OCI-LY1 (cell line): ENCODE data around the gene PCED1B.

ENCODE experiments used
- H2AFZ ChIP-seq: fragments of 200-600 bp; sonication (generic), shearing (Covaris generic); 2 replicates; pipeline ENCODE4 v1.6.0; 2014; ENCODE audit warnings: antibody characterized with exemption, mild to moderate bottlenecking, low read length
- H3F3A ChIP-seq: fragments of 200-600 bp; sonication (generic), shearing (Covaris generic); 2 replicates; pipeline ENCODE4 v1.6.0; 2014; ENCODE audit warnings: mild to moderate bottlenecking, antibody characterized with exemption, low read length, moderate library complexity; ENCODE audit not compliant: insufficient read depth
- H3K27ac ChIP-seq: fragments of 200-600 bp; sonication (generic); 2 replicates; pipeline ENCODE4 v1.5.1; 2014; ENCODE audit warnings: low read length, mixed run types, mild to moderate bottlenecking, low read depth; ENCODE audit not compliant: poor library complexity, severe bottlenecking
- H3K27me3 ChIP-seq: fragments of 200-600 bp; sonication (generic); 2 replicates; pipeline ENCODE4 v1.6.0; 2014; ENCODE audit warnings: antibody characterized with exemption, mild to moderate bottlenecking, low read length, moderate library complexity; ENCODE audit not compliant: insufficient read depth
- H3K36me3 ChIP-seq: fragments of 200-600 bp; sonication (generic); 2 replicates; pipeline ENCODE4 v1.6.1; 2014; ENCODE audit warnings: mild to moderate bottlenecking, antibody characterized with exemption, low read length, moderate library complexity, mixed read lengths; ENCODE audit not compliant: insufficient read depth
- H3K4me1 ChIP-seq: fragments of 200-600 bp; sonication (generic); 2 replicates; pipeline ENCODE4 v1.5.1; 2014; ENCODE audit warnings: mild to moderate bottlenecking, low read length, moderate library complexity; ENCODE audit not compliant: insufficient read depth, severe bottlenecking
- H3K4me2 ChIP-seq: fragments of 200-600 bp; sonication (generic), shearing (Covaris generic); 2 replicates; pipeline ENCODE4 v1.6.1; 2014; ENCODE audit warnings: low read length
- H3K4me3 ChIP-seq: fragments of 200-600 bp; sonication (generic); 2 replicates; pipeline ENCODE4 v1.5.1; 2014; ENCODE audit warnings: low read length, low read depth, mild to moderate bottlenecking, mixed read lengths; ENCODE audit not compliant: poor library complexity, severe bottlenecking
- H3K79me2 ChIP-seq: fragments of 200-600 bp; shearing (Covaris generic); 2 replicates; pipeline ENCODE4 v1.6.1; 2016; ENCODE audit warnings: mixed run types, low read length, mixed read lengths; ENCODE audit not compliant: insufficient read depth
- H3K9ac ChIP-seq: fragments of 200-600 bp; sonication (generic), shearing (Covaris generic); 2 replicates; pipeline ENCODE4 v1.6.1; 2014; ENCODE audit warnings: mild to moderate bottlenecking, low read length, mixed read lengths
- H3K9me2 ChIP-seq: fragments of 200-600 bp; sonication (generic), shearing (Covaris generic); 2 replicates; pipeline ENCODE4 v1.6.1; 2014; ENCODE audit warnings: low read depth, mild to moderate bottlenecking, low read length, mixed read lengths
- H3K9me3 ChIP-seq: fragments of 200-600 bp; shearing (Covaris generic); 2 replicates; pipeline ENCODE4 v1.6.1; 2014; ENCODE audit warnings: low read length, mixed read lengths
- H4K20me1 ChIP-seq: fragments of 200-600 bp; sonication (generic), shearing (Covaris generic); 2 replicates; pipeline ENCODE4 v1.6.0; 2016; ENCODE audit warnings: mild to moderate bottlenecking, low read length; ENCODE audit not compliant: insufficient read depth
- EZH2 ChIP-seq: fragments of 200-600 bp; sonication (generic), shearing (Covaris generic); IDR thresholded peaks from 2 replicates; pipeline ENCODE4 v1.8.0; 2017; ENCODE audit warnings: borderline replicate concordance, mixed run types, mild to moderate bottlenecking, antibody characterized with exemption, low read length, moderate library complexity, mixed read lengths
- TF ChIP-seq, protein P1 (sequence below): fragments of 200-600 bp; sonication (generic), shearing (Covaris generic); IDR thresholded peaks from 2 replicates; pipeline ENCODE4 v1.5.1; 2017; ENCODE audit warnings: mild to moderate bottlenecking, antibody characterized with exemption, low read length, moderate library complexity, mixed read lengths

PCED1B gene

DNA sequence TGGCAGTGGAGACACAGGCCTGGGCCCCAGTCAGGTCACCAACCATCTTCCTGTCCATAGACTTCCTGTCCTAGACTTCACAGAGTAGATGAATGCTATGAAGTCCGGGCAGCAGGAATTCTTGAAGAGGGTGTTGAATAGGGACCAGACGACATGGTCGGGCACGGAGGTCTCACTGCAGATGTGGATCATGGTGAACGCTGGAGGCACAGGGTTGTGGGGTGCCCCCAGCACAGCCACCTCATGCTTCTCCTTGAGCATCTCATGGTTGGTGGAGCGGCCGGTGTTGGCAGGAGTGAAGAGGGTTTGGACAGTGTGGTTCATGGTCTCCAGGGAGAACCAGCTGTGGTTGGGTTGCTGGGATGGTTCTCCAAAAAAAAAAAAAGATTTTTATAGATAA, 56.2 kb downstream of the PCED1B start:
- Histone ChIP-seq H3K9me2 (no peaks in the 10 kb centered on the region), H3K9ac (no peak overlapping the region), H3F3A (no peaks in the 10 kb centered on the region), H3K36me3 (peaks cover 5% of the 10 kb centered on the region; the same call in 1 of the 2 replicates), H3K4me2 (no peak overlapping the region), H3K27ac (no peak overlapping the region), H2AFZ (no peak overlapping the region), H3K4me1 (no peaks in the 10 kb centered on the region), H3K79me2 (no peaks in the 10 kb centered on the region), H4K20me1 (no peaks in the 10 kb centered on the region), H3K4me3 (no peak overlapping the region), H3K27me3 (no peaks in the 10 kb centered on the region), H3K9me3 (no peaks in the 10 kb centered on the region; the same call in 1 of the 2 replicates)
- TF ChIP-seq, protein P1, sequence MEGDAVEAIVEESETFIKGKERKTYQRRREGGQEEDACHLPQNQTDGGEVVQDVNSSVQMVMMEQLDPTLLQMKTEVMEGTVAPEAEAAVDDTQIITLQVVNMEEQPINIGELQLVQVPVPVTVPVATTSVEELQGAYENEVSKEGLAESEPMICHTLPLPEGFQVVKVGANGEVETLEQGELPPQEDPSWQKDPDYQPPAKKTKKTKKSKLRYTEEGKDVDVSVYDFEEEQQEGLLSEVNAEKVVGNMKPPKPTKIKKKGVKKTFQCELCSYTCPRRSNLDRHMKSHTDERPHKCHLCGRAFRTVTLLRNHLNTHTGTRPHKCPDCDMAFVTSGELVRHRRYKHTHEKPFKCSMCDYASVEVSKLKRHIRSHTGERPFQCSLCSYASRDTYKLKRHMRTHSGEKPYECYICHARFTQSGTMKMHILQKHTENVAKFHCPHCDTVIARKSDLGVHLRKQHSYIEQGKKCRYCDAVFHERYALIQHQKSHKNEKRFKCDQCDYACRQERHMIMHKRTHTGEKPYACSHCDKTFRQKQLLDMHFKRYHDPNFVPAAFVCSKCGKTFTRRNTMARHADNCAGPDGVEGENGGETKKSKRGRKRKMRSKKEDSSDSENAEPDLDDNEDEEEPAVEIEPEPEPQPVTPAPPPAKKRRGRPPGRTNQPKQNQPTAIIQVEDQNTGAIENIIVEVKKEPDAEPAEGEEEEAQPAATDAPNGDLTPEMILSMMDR: no peak
- no peak for TF ChIP-seq EZH2

- H2AFZ ChIP-seq: no peak overlapping the region
- H3K4me1 ChIP-seq: no peaks in the 10 kb centered on the region
- TF ChIP-seq, protein P1: no peak
- no peak for TF ChIP-seq EZH2
- H3K4me3 ChIP-seq: no peak overlapping the region
- H4K20me1 ChIP-seq: no peaks in the 10 kb centered on the region
- no peak overlapping the region for H3K9ac ChIP-seq
- no peak overlapping the region for H3K27ac ChIP-seq
- no peaks in the 10 kb centered on the region for H3F3A ChIP-seq
- no peak overlapping the region for H3K4me2 ChIP-seq
- no peaks in the 10 kb centered on the region for H3K79me2 ChIP-seq
- peaks cover 5% of the 10 kb centered on the region; the same call in 1 of the 2 replicates for H3K36me3 ChIP-seq
- H3K9me2 ChIP-seq: no peaks in the 10 kb centered on the region
- H3K9me3 ChIP-seq: no peaks in the 10 kb centered on the region; the same call in 1 of the 2 replicates
- H3K27me3 ChIP-seq: no peaks in the 10 kb centered on the region
Observed at GRCh38 chr12:47139000-47139681, 59.7 kb downstream of the PCED1B start.

GRCh38 chr12:47141459-47141858, 62.0 kb downstream of the PCED1B start:
- Histone ChIP-seq H2AFZ (no peak overlapping the region), H3K4me2 (no peak overlapping the region), H3F3A (no peaks in the 10 kb centered on the region), H3K79me2 (no peaks in the 10 kb centered on the region), H3K4me1 (no peaks in the 10 kb centered on the region), H3K27me3 (no peaks in the 10 kb centered on the region), H3K36me3 (peaks cover 5% of the 10 kb centered on the region; the same call in 1 of the 2 replicates), H3K9ac (no peak overlapping the region), H3K9me2 (no peaks in the 10 kb centered on the region), H4K20me1 (no peaks in the 10 kb centered on the region), H3K27ac (no peak overlapping the region), H3K4me3 (no peak overlapping the region), H3K9me3 (no peaks in the 10 kb centered on the region; the same call in 1 of the 2 replicates)
- no peak for TF ChIP-seq EZH2
- TF ChIP-seq, protein P1: no peak
